ENCODE results near the gene ABHD17C.

DNA sequence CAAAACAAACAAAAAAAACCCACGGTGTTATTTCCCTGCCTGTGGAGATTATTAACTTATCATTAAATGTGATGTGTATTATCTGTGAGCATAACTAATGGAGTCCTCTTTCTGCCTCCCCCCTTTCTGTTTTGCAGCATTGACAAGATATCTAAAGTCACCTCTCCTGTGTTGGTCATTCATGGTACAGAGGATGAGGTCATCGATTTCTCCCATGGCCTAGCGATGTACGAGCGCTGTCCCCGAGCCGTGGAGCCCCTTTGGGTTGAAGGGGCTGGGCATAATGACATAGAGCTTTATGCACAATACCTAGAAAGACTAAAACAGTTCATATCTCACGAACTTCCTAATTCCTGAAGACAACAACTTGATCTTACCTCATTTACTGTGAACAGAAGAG lies 58.9 kb downstream of the ABHD17C start:
- no peak for TF ChIP-seq EZH2phosphoT487 (conservative IDR thresholded peaks at IDR 0.05; ENCODE audit: low read length)
- TF ChIP-seq, protein P1, sequence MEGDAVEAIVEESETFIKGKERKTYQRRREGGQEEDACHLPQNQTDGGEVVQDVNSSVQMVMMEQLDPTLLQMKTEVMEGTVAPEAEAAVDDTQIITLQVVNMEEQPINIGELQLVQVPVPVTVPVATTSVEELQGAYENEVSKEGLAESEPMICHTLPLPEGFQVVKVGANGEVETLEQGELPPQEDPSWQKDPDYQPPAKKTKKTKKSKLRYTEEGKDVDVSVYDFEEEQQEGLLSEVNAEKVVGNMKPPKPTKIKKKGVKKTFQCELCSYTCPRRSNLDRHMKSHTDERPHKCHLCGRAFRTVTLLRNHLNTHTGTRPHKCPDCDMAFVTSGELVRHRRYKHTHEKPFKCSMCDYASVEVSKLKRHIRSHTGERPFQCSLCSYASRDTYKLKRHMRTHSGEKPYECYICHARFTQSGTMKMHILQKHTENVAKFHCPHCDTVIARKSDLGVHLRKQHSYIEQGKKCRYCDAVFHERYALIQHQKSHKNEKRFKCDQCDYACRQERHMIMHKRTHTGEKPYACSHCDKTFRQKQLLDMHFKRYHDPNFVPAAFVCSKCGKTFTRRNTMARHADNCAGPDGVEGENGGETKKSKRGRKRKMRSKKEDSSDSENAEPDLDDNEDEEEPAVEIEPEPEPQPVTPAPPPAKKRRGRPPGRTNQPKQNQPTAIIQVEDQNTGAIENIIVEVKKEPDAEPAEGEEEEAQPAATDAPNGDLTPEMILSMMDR (IDR thresholded peaks at IDR 0.05; ENCODE audit: insufficient read depth, low read length, poor library complexity, severe bottlenecking) = no peak

All from SU-DHL-6 (cell line).